Brain microvascular endothelial cell (primary cell): Measurements from ENCODE around the gene ALOX5.
"Not testable (repeated sequence)": the region's sequence is repeated elsewhere in the genome, so short reads cannot be mapped to it uniquely, and the experiment has no call there.

ENCODE experiments used
- DNase-seq: peaks from one replicate; pipeline ENCODE4 v3.0.0-alpha.2; 2020
- H3K27ac ChIP-seq: fragments of 250-450 bp; sonication (Bioruptor Pico); 2 replicates; pipeline ENCODE4 v1.5.1; 2020; ENCODE audit warnings: mild to moderate bottlenecking, moderate library complexity
- H3K27me3 ChIP-seq: fragments of 250-450 bp; sonication (Bioruptor Pico); replicated peaks from 2 replicates; pipeline ENCODE4 v1.5.1; 2020; ENCODE audit warnings: mild to moderate bottlenecking
- H3K36me3 ChIP-seq: fragments of 250-450 bp; sonication (Bioruptor Pico); replicated peaks from 2 replicates; pipeline ENCODE4 v1.5.1; 2020; ENCODE audit warnings: mild to moderate bottlenecking
- H3K4me3 ChIP-seq: 2 replicates; pipeline ENCODE4 v1.5.1; 2011; ENCODE audit warnings: low read depth, mild to moderate bottlenecking, control low read depth, low read length, moderate library complexity
- in situ Hi-C: cut with HindIII; loops from 2 replicates; pipeline ENCODE4 v1.10.0; 2017; ENCODE audit warnings: low sequenced_read_pairs, low pct_ligation_motif_present
- TF ChIP-seq, protein P1 (sequence below): IDR thresholded peaks from 2 replicates; pipeline ENCODE4 v1.5.1; 2011; ENCODE audit warnings: low read depth, mild to moderate bottlenecking, moderate library complexity, low read length, control low read depth, inconsistent platforms; ENCODE audit errors: missing control alignments

The ALOX5 gene

DNA sequence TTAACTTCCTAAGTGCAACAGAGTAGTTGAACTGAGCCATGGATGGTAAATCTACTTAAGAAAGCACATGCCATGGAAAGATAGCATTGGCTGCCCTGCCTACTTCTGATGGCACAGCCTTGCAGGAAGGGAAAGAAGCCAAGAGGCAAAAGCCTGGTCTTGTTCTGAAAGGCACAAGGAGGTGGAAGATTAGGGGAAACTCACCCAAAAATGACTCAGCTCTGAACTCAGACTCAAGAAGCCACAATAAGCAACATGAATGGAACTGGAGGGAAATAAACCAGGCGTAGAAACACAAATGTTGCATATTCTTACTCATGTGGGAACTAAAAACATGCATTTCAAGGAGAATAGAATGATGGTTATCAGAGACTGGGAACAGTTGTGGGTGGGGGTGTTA, 20.8 kb upstream of the ALOX5 start:
- TF ChIP-seq, protein P1, sequence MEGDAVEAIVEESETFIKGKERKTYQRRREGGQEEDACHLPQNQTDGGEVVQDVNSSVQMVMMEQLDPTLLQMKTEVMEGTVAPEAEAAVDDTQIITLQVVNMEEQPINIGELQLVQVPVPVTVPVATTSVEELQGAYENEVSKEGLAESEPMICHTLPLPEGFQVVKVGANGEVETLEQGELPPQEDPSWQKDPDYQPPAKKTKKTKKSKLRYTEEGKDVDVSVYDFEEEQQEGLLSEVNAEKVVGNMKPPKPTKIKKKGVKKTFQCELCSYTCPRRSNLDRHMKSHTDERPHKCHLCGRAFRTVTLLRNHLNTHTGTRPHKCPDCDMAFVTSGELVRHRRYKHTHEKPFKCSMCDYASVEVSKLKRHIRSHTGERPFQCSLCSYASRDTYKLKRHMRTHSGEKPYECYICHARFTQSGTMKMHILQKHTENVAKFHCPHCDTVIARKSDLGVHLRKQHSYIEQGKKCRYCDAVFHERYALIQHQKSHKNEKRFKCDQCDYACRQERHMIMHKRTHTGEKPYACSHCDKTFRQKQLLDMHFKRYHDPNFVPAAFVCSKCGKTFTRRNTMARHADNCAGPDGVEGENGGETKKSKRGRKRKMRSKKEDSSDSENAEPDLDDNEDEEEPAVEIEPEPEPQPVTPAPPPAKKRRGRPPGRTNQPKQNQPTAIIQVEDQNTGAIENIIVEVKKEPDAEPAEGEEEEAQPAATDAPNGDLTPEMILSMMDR = no peak
- H3K36me3 ChIP-seq = no peaks in the 10 kb centered on the region

DNA sequence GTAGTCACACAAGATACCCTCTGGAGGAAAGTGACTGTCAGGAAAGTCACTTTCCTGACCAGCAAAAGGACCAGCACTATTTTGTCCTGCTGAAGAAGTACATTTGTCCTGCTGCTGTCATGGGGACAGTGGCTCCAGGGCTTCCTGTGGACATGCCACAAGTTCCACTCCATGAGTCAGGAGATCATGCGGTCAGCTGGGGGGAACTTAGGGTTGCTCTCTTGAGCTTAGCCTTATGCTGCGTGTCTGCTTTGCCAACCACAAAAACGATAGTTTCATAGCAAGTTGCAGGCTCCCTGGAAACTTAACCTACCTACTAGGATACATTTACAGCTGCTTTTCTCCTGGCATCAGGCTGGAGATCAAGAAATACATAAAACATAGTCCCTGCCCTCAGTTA, 19.8 kb upstream of the ALOX5 start:
- TF ChIP-seq, protein P1 = no peak
- Histone ChIP-seq H3K27me3 (no peaks in the 10 kb centered on the region), H3K4me3 (no peak overlapping the region)

More for the DNA sequence above, 20.8 kb upstream of the ALOX5 start:
- Histone ChIP-seq H3K4me3 (no peak overlapping the region), H3K27ac (no peak overlapping the region), H3K27me3 (no peaks in the 10 kb centered on the region)
- no peak for DNase-seq
- in situ Hi-C loops = no loop called here

GRCh38 chr10:45355494-45355893, 18.5 kb upstream of the ALOX5 start:
- no peaks in the 10 kb centered on the region for H3K36me3 ChIP-seq
- in situ Hi-C loops = no loop called here
- TF ChIP-seq, protein P1 = no peak
- H3K4me3 ChIP-seq = no peak overlapping the region
- no peak overlapping the region for H3K27ac ChIP-seq
- no peak for DNase-seq
- H3K27me3 ChIP-seq = no peaks in the 10 kb centered on the region

More for the DNA sequence above, 19.8 kb upstream of the ALOX5 start:
- Histone ChIP-seq H3K27ac (no peak overlapping the region), H3K36me3 (no peaks in the 10 kb centered on the region)
- in situ Hi-C loops = no loop called here
- no peak for DNase-seq

DNA sequence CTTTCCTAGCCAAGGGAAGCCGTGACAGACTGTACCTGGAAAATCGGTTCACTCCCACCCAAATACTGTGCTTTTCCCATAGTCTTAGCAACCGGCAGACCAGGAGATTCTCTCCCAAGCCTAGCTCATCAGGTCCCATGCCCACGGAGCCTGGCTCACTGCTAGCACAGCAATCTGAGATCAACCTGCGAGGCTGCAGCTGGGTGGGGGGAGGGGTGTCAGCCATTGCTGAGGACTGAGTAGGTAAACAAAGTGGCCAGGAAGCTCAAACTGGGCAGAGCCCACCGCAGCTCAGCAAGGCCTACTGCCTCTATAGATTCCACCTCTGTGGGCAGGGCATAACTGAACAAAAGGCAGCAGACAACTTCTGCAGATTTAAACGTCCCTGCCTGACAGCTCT, 15.1 kb upstream of the ALOX5 start:
- H3K27ac ChIP-seq, H3K27me3 ChIP-seq, DNase-seq, H3K36me3 ChIP-seq, in situ Hi-C loops, H3K4me3 ChIP-seq: not testable (repeated sequence)

DNA sequence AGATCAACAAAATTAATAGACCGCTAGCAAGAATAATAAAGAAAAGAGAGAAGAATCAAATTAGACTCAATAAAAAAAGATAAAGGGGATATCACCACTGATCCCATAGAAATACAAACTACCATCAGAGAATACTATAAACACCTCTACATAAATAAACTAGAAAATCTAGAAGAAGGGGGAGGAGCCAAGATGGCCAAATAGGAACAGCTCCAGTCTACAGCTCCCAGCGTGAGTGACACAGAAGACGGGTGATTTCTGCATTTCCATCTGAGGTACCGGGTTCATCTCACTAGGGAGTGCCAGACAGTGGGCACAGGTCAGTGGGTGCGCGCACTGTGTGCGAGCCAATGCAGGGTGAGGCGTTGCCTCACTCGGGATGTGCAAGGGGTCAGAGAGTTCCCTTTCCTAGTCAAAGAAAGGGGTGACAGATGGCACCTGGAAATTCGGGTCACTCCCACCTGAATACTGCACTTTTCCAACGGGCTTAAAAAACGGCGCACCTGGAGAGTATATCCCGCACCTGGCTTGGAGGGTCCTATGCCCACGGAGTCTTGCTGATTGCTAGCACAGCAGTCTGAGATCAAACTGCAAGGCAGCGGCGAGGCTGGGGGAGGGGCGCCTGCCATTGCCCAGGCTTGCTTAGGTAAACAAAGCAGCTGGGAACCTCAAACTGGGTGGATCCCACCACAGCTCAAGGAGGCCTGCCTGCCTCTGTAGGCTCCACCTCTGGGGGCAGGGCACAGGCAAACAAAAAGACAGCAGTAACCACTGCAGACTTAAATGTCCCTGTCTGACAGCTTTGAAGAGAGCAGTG, 11.8 kb upstream of the ALOX5 start:
- DNase-seq, H3K4me3 ChIP-seq, H3K27ac ChIP-seq, H3K27me3 ChIP-seq, in situ Hi-C loops, H3K36me3 ChIP-seq: not testable (repeated sequence)

GRCh38 chr10:45367643-45368042, 6.4 kb upstream of the ALOX5 start:
- H3K36me3 ChIP-seq, H3K27me3 ChIP-seq, in situ Hi-C loops, H3K27ac ChIP-seq, DNase-seq, H3K4me3 ChIP-seq: not testable (repeated sequence)

- no peak for DNase-seq
- TF ChIP-seq, protein P1 = no peak
- peaks cover 12% of the 10 kb centered on the region for H3K27me3 ChIP-seq
- in situ Hi-C loops = no loop called here
- no peak overlapping the region for H3K27ac ChIP-seq
- H3K36me3 ChIP-seq = no peaks in the 10 kb centered on the region
- H3K4me3 ChIP-seq = no peak overlapping the region
Observed at GRCh38 chr10:45368181-45368580, 5.8 kb upstream of the ALOX5 start.
